Measurements from ENCODE around the gene RNPEPL1.
A peak's percentile ranks its signal among the peaks of the same experiment; 100 is the strongest.

RNPEPL1 gene

DNA sequence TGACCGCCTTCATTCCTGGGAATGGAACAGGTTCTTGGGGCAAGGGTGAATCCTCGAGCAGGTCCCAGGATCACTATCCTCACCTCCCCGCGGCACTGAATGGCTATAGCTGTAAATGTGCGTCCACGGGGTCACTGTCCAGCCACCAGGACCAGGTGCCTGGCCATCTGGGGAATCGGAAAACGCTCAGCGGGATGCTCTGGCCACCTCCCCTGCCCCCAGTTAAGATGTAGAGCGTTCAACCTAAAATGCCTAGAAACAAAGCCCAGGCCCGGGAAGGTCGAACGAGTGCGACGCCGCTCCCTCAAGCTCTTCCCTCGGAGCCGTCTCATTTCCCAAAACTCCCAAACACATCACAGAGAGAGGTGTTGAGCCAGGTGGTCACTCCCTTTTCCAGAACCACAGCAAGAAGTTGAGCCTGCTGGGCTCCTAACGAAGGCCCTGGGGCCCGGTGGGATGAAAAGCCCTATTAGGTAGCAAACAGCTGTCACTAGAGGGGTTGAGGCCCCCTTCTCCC, 17.5 kb downstream of the RNPEPL1 start:
- peak overlapping the region; percentile 70 for H3K4me2 ChIP-seq
- peaks cover 54% of the 10 kb centered on the region for H3K79me2 ChIP-seq (ENCODE audit: insufficient read depth, low read depth)
- no peaks in the 10 kb centered on the region for H4K20me1 ChIP-seq (ENCODE audit: insufficient read depth)
- H3K4me1 ChIP-seq (ENCODE audit: low read depth, poor library complexity, severe bottlenecking), result peaks cover 50% of the 10 kb centered on the region
- H3K36me3 ChIP-seq (ENCODE audit: insufficient read depth), result no peaks in the 10 kb centered on the region
- peak overlapping the region; percentile 86 for H3K9ac ChIP-seq
- peak overlapping the region; percentile 57; the same call in 1 of the 2 replicates for H2AFZ ChIP-seq (ENCODE audit: low read depth)
- H3K27me3 ChIP-seq (ENCODE audit: insufficient read depth, low read depth), result no peaks in the 10 kb centered on the region
- H3K27ac ChIP-seq, result peak overlapping the region; percentile 86
- TF ChIP-seq, protein P1, sequence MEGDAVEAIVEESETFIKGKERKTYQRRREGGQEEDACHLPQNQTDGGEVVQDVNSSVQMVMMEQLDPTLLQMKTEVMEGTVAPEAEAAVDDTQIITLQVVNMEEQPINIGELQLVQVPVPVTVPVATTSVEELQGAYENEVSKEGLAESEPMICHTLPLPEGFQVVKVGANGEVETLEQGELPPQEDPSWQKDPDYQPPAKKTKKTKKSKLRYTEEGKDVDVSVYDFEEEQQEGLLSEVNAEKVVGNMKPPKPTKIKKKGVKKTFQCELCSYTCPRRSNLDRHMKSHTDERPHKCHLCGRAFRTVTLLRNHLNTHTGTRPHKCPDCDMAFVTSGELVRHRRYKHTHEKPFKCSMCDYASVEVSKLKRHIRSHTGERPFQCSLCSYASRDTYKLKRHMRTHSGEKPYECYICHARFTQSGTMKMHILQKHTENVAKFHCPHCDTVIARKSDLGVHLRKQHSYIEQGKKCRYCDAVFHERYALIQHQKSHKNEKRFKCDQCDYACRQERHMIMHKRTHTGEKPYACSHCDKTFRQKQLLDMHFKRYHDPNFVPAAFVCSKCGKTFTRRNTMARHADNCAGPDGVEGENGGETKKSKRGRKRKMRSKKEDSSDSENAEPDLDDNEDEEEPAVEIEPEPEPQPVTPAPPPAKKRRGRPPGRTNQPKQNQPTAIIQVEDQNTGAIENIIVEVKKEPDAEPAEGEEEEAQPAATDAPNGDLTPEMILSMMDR (conservative IDR thresholded peaks at IDR 0.05; ENCODE audit: low read depth, low read length), result no peak
- peak overlapping the region; percentile 58 for H3K4me3 ChIP-seq (IDR thresholded peaks at IDR 0.05; ENCODE audit: insufficient read depth, low read depth, low read length)

- H4K20me1 ChIP-seq (ENCODE audit: insufficient read depth), result no peaks in the 10 kb centered on the region
- peak within 1 kb of the TSS; percentile 85 for H3K4me2 ChIP-seq
- H3K9ac ChIP-seq, result peak within 1 kb of the TSS; percentile 86
- H2AFZ ChIP-seq (ENCODE audit: low read depth), result peak within 1 kb of the TSS; percentile 57
- TF ChIP-seq, protein P1 (conservative IDR thresholded peaks at IDR 0.05; ENCODE audit: low read depth, low read length), result no peak
- peaks cover 52% of the 10 kb centered on the region for H3K79me2 ChIP-seq (ENCODE audit: insufficient read depth, low read depth)
- no peaks in the 10 kb centered on the region for H3K36me3 ChIP-seq (ENCODE audit: insufficient read depth)
- peaks cover 44% of the 10 kb centered on the region for H3K4me1 ChIP-seq (ENCODE audit: low read depth, poor library complexity, severe bottlenecking)
- H3K27ac ChIP-seq, result peak within 1 kb of the TSS; percentile 86
- no peaks in the 10 kb centered on the region for H3K27me3 ChIP-seq (ENCODE audit: insufficient read depth, low read depth)
- peak within 1 kb of the TSS; percentile 58 for H3K4me3 ChIP-seq (IDR thresholded peaks at IDR 0.05; ENCODE audit: insufficient read depth, low read depth, low read length)
Observed at GRCh38 chr2:240586198-240586918, 18.1 kb downstream of the RNPEPL1 start, which contains the start of gene CAPN10. TSS of gene CAPN10 (plus strand) at chr2:240586734. CDS start at chr2:240586912, 178 bp downstream.

DNA sequence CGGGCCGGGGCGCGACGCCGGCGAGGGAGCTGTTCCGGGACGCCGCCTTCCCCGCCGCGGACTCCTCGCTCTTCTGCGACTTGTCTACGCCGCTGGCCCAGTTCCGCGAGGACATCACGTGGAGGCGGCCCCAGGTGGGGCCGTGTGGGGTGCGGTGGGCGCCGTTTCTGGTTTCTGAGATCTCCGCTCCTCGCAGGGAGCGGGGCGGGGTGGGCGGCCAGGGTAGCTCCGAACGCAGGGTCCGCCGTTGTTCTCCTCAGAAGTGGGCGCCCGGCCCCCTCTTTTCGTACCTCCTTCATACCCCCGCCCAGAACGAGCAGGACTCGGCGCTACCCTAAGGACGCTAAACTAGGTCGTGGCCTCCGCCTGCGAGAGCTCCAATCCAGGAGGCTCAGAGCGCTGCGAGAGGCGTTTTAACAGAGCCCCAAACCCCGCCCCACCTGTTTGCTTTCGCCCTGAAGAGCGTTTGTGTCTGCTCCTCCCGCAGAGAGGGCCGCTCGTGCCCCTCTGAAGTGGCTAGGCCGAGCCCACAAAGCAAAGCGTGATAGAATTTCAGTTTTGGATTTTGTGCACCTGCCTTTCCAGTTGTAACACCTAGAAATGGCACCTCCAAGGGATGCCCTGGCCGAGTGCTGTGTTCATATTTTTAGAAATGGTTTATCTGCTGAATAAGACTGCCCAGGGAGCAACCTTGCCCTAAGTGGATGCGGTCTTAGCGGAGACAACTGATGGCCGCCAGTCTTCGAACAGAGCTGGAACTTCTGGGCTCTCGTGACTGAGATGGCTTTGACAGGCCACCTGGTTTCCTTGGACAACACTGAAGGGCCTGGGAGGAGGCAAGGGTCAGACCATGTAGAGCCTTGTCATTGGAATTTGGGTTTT, 18.9 kb downstream of the RNPEPL1 start:
- H3K4me2 ChIP-seq, result peak overlapping the region; percentile 85
- no peaks in the 10 kb centered on the region for H3K27me3 ChIP-seq (ENCODE audit: insufficient read depth, low read depth)
- no peaks in the 10 kb centered on the region for H3K36me3 ChIP-seq (ENCODE audit: insufficient read depth)
- peaks cover 36% of the 10 kb centered on the region for H3K4me1 ChIP-seq (ENCODE audit: low read depth, poor library complexity, severe bottlenecking)
- no peaks in the 10 kb centered on the region for H4K20me1 ChIP-seq (ENCODE audit: insufficient read depth)
- peak overlapping the region; percentile 57 for H2AFZ ChIP-seq (ENCODE audit: low read depth)
- H3K9ac ChIP-seq, result peak overlapping the region; percentile 86; the same call in 1 of the 2 replicates
- peak overlapping the region; percentile 16; the same call in 1 of the 2 replicates for H3K27ac ChIP-seq
- H3K79me2 ChIP-seq (ENCODE audit: insufficient read depth, low read depth), result peaks cover 44% of the 10 kb centered on the region
- TF ChIP-seq, protein P1 (conservative IDR thresholded peaks at IDR 0.05; ENCODE audit: low read depth, low read length), result no peak
- no peak overlapping the region for H3K4me3 ChIP-seq (IDR thresholded peaks at IDR 0.05; ENCODE audit: insufficient read depth, low read depth, low read length)

- Histone ChIP-seq H3K27ac (no peak overlapping the region), H3K27me3 (ENCODE audit: insufficient read depth, low read depth) (no peaks in the 10 kb centered on the region), H3K79me2 (ENCODE audit: insufficient read depth, low read depth) (peaks cover 34% of the 10 kb centered on the region), H3K36me3 (ENCODE audit: insufficient read depth) (no peaks in the 10 kb centered on the region), H4K20me1 (ENCODE audit: insufficient read depth) (no peaks in the 10 kb centered on the region), H3K9ac (peak overlapping the region; percentile 86; the same call in 1 of the 2 replicates), H3K4me3 (IDR thresholded peaks at IDR 0.05; ENCODE audit: insufficient read depth, low read depth, low read length) (no peak overlapping the region), H3K4me1 (ENCODE audit: low read depth, poor library complexity, severe bottlenecking) (peaks cover 26% of the 10 kb centered on the region), H2AFZ (ENCODE audit: low read depth) (no peak overlapping the region), H3K4me2 (peak overlapping the region; percentile 85)
- TF ChIP-seq, protein P1 (conservative IDR thresholded peaks at IDR 0.05; ENCODE audit: low read depth, low read length), result no peak
Observed at GRCh38 chr2:240588006-240588655, 19.8 kb downstream of the RNPEPL1 start.
